SK-N-SH (cell line): ENCODE data around the gene CD209. TPM values are rescaled to one million over a fixed set of nuclear protein-coding genes. Genes with fewer than 3 reads are reported as not detected.

Experiments
- CTCF ChIA-PET: fragments of 300-600, 350-600 bp; formaldehyde crosslinking; extraction: SDS; loops from one replicate; lab custom pipeline; 2021; lab: Yijun Ruan, JAX
- POLR2A ChIA-PET: fragments of 350-600 bp; sonication (Branson Sonifier 250); formaldehyde crosslinking; extraction: SDS; loops from one replicate; lab custom pipeline; 2020; ENCODE audit warnings: antibody characterized with exemption, inconsistent platforms; lab: Yijun Ruan, JAX
- DNase-seq: peaks from one replicate; pipeline ENCODE4 v3.0.0; 2012
- H2AFZ ChIP-seq: fragments of 200-600 bp; sonication (generic); 2 replicates; pipeline ENCODE4 v1.8.1; 2016; ENCODE audit warnings: antibody characterized with exemption, mild to moderate bottlenecking, low read depth
- H3F3A ChIP-seq: fragments of 200-600 bp; sonication (generic); replicated peaks from 2 replicates; pipeline ENCODE3; 2016; ENCODE audit warnings: antibody characterized with exemption, mild to moderate bottlenecking; ENCODE audit not compliant: insufficient read depth
- H3K27ac ChIP-seq, 2 experiments: fragments of 200-500 bp in 1 of 2; fragments of 200-600 bp in 1 of 2; sonication (Bioruptor generic) in 1 of 2; sonication (generic), shearing (Covaris generic) in 1 of 2; 2 replicates each; pipeline versions ENCODE4 v1.5.1 to v1.6.1; 2014 to 2016; ENCODE audit warnings: low read depth in 2 of 2, inconsistent platforms in 1 of 2, low read length in 1 of 2, mild to moderate bottlenecking in 1 of 2, mixed read lengths in 1 of 2
- H3K27me3 ChIP-seq: fragments of 200-600 bp; sonication (generic), shearing (Covaris generic); 2 replicates; pipeline ENCODE4 v1.6.1; 2016; ENCODE audit warnings: mixed run types; ENCODE audit not compliant: insufficient read depth
- H3K36me3 ChIP-seq, 2 experiments: fragments of 200-500 bp in 1 of 2; fragments of 200-600 bp in 1 of 2; sonication (Bioruptor generic) in 1 of 2; sonication (generic) in 1 of 2; replicated peaks in 1 of 2; 2 replicates each; pipeline versions ENCODE3 to v1.5.1; 2014 to 2016; ENCODE audit warnings: low read length in 1 of 2, mild to moderate bottlenecking in 1 of 2; ENCODE audit not compliant: insufficient read depth in 2 of 2, control insufficient read depth in 1 of 2
- H3K4me1 ChIP-seq, 2 experiments: fragments of 200-500 bp in 1 of 2; fragments of 200-600 bp in 1 of 2; sonication (Bioruptor generic) in 1 of 2; sonication (generic), shearing (Covaris generic) in 1 of 2; 2 replicates each; pipeline versions ENCODE4 v1.5.1 to v1.6.1; 2014 to 2016; ENCODE audit warnings: low read depth in 1 of 2, low read length in 1 of 2, mixed run types in 1 of 2; ENCODE audit not compliant: insufficient read depth in 2 of 2, control insufficient read depth in 1 of 2
- H3K4me2 ChIP-seq: fragments of 200-600 bp; sonication (generic), shearing (Covaris generic); 2 replicates; pipeline ENCODE4 v1.6.1; 2017; ENCODE audit warnings: mixed run types
- H3K4me3 ChIP-seq, 2 experiments: fragments of 200-500 bp in 1 of 2; fragments of 200-600 bp in 1 of 2; sonication (Bioruptor generic) in 1 of 2; sonication (generic), shearing (Covaris generic) in 1 of 2; 2 replicates each; pipeline versions ENCODE4 v1.5.1 to v1.8.1; 2014 to 2016; ENCODE audit warnings: low read depth in 2 of 2, inconsistent platforms in 1 of 2, low read length in 1 of 2, mild to moderate bottlenecking in 1 of 2, mixed read lengths in 1 of 2, moderate library complexity in 1 of 2
- H3K79me2 ChIP-seq: fragments of 200-600 bp; sonication (generic); 2 replicates; pipeline ENCODE4 v1.8.1; 2017; ENCODE audit warnings: mild to moderate bottlenecking; ENCODE audit not compliant: insufficient read depth
- H3K9ac ChIP-seq: fragments of 200-600 bp; sonication (generic); 2 replicates; pipeline ENCODE4 v1.6.1; 2017; ENCODE audit warnings: mixed run types
- H3K9me2 ChIP-seq: fragments of 200-600 bp; sonication (generic); 2 replicates; pipeline ENCODE4 v1.6.1; 2017; ENCODE audit warnings: mixed run types
- H3K9me3 ChIP-seq: fragments of 200-600 bp; sonication (generic); 2 replicates; pipeline ENCODE4 v1.6.1; 2017; ENCODE audit warnings: mixed run types, mild to moderate bottlenecking, moderate library complexity
- H4K20me1 ChIP-seq: fragments of 200-600 bp; sonication (generic); 2 replicates; pipeline ENCODE4 v1.6.1; 2017; ENCODE audit warnings: mild to moderate bottlenecking, mixed run types; ENCODE audit not compliant: insufficient read depth
- CHD2 ChIP-seq: fragments of 150-350 bp; IDR thresholded peaks from 2 replicates; pipeline ENCODE4 v1.6.1; 2018; ENCODE audit warnings: low read length; ENCODE audit not compliant: partially characterized antibody
- EP300 ChIP-seq, 2 experiments: IDR thresholded peaks; 2 replicates each; pipeline versions ENCODE4 v1.4.0 to v1.6.1; 2012; ENCODE audit warnings: borderline replicate concordance in 1 of 2, low read depth in 1 of 2, low read length in 1 of 2
- FOSL2 ChIP-seq: IDR thresholded peaks from 2 replicates; pipeline ENCODE4 v1.4.0; 2012; ENCODE audit warnings: low read depth, mild to moderate bottlenecking, moderate library complexity, borderline replicate concordance
- MAX ChIP-seq: IDR thresholded peaks from 2 replicates; pipeline ENCODE4 v1.4.0; 2012; ENCODE audit warnings: low read depth
- MEF2A ChIP-seq: IDR thresholded peaks from 2 replicates; pipeline ENCODE4 v1.4.0; 2012; ENCODE audit warnings: low read depth, borderline replicate concordance
- MXI1 ChIP-seq: IDR thresholded peaks from 2 replicates; pipeline ENCODE4 v1.6.1; 2012; ENCODE audit warnings: mild to moderate bottlenecking, low read depth, low read length, improper control_type of control experiment
- NFIC ChIP-seq: IDR thresholded peaks from 2 replicates; pipeline ENCODE4 v1.4.0; 2012; ENCODE audit warnings: borderline replicate concordance
- PBX3 ChIP-seq: IDR thresholded peaks from 2 replicates; pipeline ENCODE4; 2012
- POLR2AphosphoS5 ChIP-seq: IDR thresholded peaks from 2 replicates; pipeline ENCODE4 v1.6.1; 2012; ENCODE audit warnings: low read depth, low read length
- RAD21 ChIP-seq: IDR thresholded peaks from 2 replicates; pipeline ENCODE4 v1.6.1; 2012; ENCODE audit warnings: mild to moderate bottlenecking, low read length
- RCOR1 ChIP-seq: fragments of 150-350 bp; IDR thresholded peaks from 2 replicates; pipeline ENCODE4 v1.6.1; 2017; ENCODE audit warnings: antibody characterized with exemption, low read length
- REST ChIP-seq: IDR thresholded peaks from 2 replicates; pipeline ENCODE4 v1.6.1; 2012; ENCODE audit warnings: mild to moderate bottlenecking, low read depth, low read length, moderate library complexity
- RFX5 ChIP-seq: IDR thresholded peaks from 2 replicates; pipeline ENCODE4 v1.6.1; 2012; ENCODE audit warnings: mild to moderate bottlenecking, improper control_type of control experiment, low read length
- RXRA ChIP-seq: IDR thresholded peaks from 2 replicates; pipeline ENCODE4 v1.4.0; 2012; ENCODE audit warnings: low read depth, mild to moderate bottlenecking, borderline replicate concordance
- SIN3A ChIP-seq: IDR thresholded peaks from 2 replicates; pipeline ENCODE4 v1.6.1; 2012; ENCODE audit warnings: low read depth, mild to moderate bottlenecking, low read length, moderate library complexity, borderline replicate concordance
- SMC3 ChIP-seq: IDR thresholded peaks from 2 replicates; pipeline ENCODE4 v1.6.1; 2012; ENCODE audit warnings: low read depth, low read length, improper control_type of control experiment
- TEAD4 ChIP-seq: IDR thresholded peaks from 2 replicates; pipeline ENCODE4 v1.4.0; 2012; ENCODE audit warnings: mild to moderate bottlenecking, borderline replicate concordance; ENCODE audit not compliant: insufficient read depth
- YY1 ChIP-seq: IDR thresholded peaks from 2 replicates; pipeline ENCODE4 v1.4.0; 2012; ENCODE audit warnings: low read depth, mild to moderate bottlenecking
- WGBS: methylation state at CpG from one replicate; pipeline ENCODE4 v1.1.6; 2017; ENCODE audit warnings: low lambda C conversion rate; 5-methylcytosine and 5-hydroxymethylcytosine counted together
- polyA plus RNA-seq, 3 experiments: library from polyadenylated mRNA; depleted of rRNA; stranded (reverse); fragments of >200 nt; gene quantifications; 2 replicates each; pipeline ENCODE4 v1.2.3, GENCODE V29; 2012
- TF ChIP-seq, protein P1 (sequence below): IDR thresholded peaks from 2 replicates; pipeline ENCODE4 v1.4.0; 2012; ENCODE audit warnings: low read depth, borderline replicate concordance
- TF ChIP-seq, protein P2 (sequence below): IDR thresholded peaks from 2 replicates; pipeline ENCODE4 v1.4.0; 2012; ENCODE audit warnings: low read depth, borderline replicate concordance

The CD209 gene
- polyA plus RNA-seq, 1 of the 3 experiments (the other 2 are of a cell fraction), result not detected

GRCh38 chr19:7733376-7733775, 14.0 kb downstream of the CD209 start:
- CTCF ChIA-PET, result interaction anchor here (1.0 kb wide), 1 partner anchor 53 kb away, joined by 5 read pairs; the partner anchor contains the start of gene TRAPPC5
- H3K27ac ChIP-seq, result no peak overlapping the region
- no peak overlapping the region for H2AFZ ChIP-seq
- no peaks in the 10 kb centered on the region for H3K4me1 ChIP-seq
- POLR2A ChIA-PET, result no interaction called here
- no peak overlapping the region for H3K4me2 ChIP-seq
- H3K9me3 ChIP-seq, result no peaks in the 10 kb centered on the region
- no peaks in the 10 kb centered on the region for H3K79me2 ChIP-seq
- H3K27me3 ChIP-seq, result peaks cover 60% of the 10 kb centered on the region
- H3K4me3 ChIP-seq, result no peak overlapping the region
- no peak overlapping the region for H3K9ac ChIP-seq
- WGBS, result 9% methylated on average over 6 of the region's 6 CpGs
- no peaks in the 10 kb centered on the region for H3F3A ChIP-seq
- TF ChIP-seq RXRA, result no peak
- no peak for TF ChIP-seq YY1
- no peak for TF ChIP-seq SMC3
- no peak for TF ChIP-seq PBX3
- TF ChIP-seq, protein P1, sequence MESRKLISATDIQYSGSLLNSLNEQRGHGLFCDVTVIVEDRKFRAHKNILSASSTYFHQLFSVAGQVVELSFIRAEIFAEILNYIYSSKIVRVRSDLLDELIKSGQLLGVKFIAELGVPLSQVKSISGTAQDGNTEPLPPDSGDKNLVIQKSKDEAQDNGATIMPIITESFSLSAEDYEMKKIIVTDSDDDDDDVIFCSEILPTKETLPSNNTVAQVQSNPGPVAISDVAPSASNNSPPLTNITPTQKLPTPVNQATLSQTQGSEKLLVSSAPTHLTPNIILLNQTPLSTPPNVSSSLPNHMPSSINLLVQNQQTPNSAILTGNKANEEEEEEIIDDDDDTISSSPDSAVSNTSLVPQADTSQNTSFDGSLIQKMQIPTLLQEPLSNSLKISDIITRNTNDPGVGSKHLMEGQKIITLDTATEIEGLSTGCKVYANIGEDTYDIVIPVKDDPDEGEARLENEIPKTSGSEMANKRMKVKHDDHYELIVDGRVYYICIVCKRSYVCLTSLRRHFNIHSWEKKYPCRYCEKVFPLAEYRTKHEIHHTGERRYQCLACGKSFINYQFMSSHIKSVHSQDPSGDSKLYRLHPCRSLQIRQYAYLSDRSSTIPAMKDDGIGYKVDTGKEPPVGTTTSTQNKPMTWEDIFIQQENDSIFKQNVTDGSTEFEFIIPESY, result no peak
- no peak for TF ChIP-seq CHD2
- no peak for TF ChIP-seq MEF2A
- TF ChIP-seq EP300 (IDR thresholded peaks at IDR 0.05; ENCODE audit: borderline replicate concordance in 1 of 2, low read depth in 1 of 2, low read length in 1 of 2), result no peak
- TF ChIP-seq, protein P2, sequence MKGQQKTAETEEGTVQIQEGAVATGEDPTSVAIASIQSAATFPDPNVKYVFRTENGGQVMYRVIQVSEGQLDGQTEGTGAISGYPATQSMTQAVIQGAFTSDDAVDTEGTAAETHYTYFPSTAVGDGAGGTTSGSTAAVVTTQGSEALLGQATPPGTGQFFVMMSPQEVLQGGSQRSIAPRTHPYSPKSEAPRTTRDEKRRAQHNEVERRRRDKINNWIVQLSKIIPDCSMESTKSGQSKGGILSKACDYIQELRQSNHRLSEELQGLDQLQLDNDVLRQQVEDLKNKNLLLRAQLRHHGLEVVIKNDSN, result no peak
- no peak for TF ChIP-seq MAX
- no peak for TF ChIP-seq MXI1
- no peak for TF ChIP-seq NFIC
- TF ChIP-seq FOSL2, result no peak
- TF ChIP-seq SIN3A, result no peak
- TF ChIP-seq RCOR1, result no peak
- no peak for TF ChIP-seq RFX5
- TF ChIP-seq TEAD4, result no peak
- no peak for TF ChIP-seq POLR2AphosphoS5
- TF ChIP-seq REST, result no peak
- TF ChIP-seq RAD21, result no peak
- H3K9me2 ChIP-seq, result no peaks in the 10 kb centered on the region
- no peaks in the 10 kb centered on the region for H4K20me1 ChIP-seq
- H3K36me3 ChIP-seq, result no peaks in the 10 kb centered on the region
- no peak for DNase-seq
